Nephron progenitor cell (in vitro differentiated cells): ENCODE data around the gene HNRNPA2B1.

ENCODE experiments used
- DNase-seq: peaks from one replicate; pipeline ENCODE4 v3.0.0; 2021
- H3K27ac Mint-ChIP-seq: 2 replicates; pipeline ENCODE4 v1.8.0; 2021; ENCODE audit warnings: mild to moderate bottlenecking, moderate library complexity, mixed read lengths
- H3K27me3 Mint-ChIP-seq: 2 replicates; pipeline ENCODE4 v1.8.0; 2021; ENCODE audit warnings: mild to moderate bottlenecking, low read depth, mixed read lengths; ENCODE audit not compliant: poor library complexity
- H3K36me3 Mint-ChIP-seq: 2 replicates; pipeline ENCODE4 v1.8.0; 2021; ENCODE audit warnings: low read depth, mixed read lengths
- H3K4me1 Mint-ChIP-seq: 2 replicates; pipeline ENCODE4 v1.8.0; 2021; ENCODE audit warnings: mixed read lengths
- H3K4me3 Mint-ChIP-seq: 2 replicates; pipeline ENCODE4 v1.8.0; 2021; ENCODE audit warnings: mild to moderate bottlenecking, moderate library complexity, mixed read lengths
- H3K9me3 Mint-ChIP-seq: 2 replicates; pipeline ENCODE4 v1.8.0; 2021; ENCODE audit warnings: mild to moderate bottlenecking, moderate library complexity, mixed read lengths
- CTCF ChIP-seq: fragments of 200-600 bp; sonication (generic); IDR thresholded peaks from 2 replicates; pipeline ENCODE4 v1.5.0; 2021; ENCODE audit warnings: antibody characterized with exemption

The HNRNPA2B1 gene

GRCh38 chr7:26140380-26140779 lies 60.2 kb downstream of the HNRNPA2B1 start:
- TF ChIP-seq CTCF, result no peak
- Mint-ChIP-seq H3K27me3 (peaks cover 18% of the 10 kb centered on the region), H3K4me3 (no peak overlapping the region), H3K27ac (no peak overlapping the region), H3K36me3 (no peaks in the 10 kb centered on the region), H3K9me3 (peaks cover 11% of the 10 kb centered on the region), H3K4me1 (peaks cover 6% of the 10 kb centered on the region)
- no peak for DNase-seq
